Endothelial cell of umbilical vein (primary cell): ENCODE measurements around the gene CD320.

Source experiments
- EZH2 ChIP-seq: IDR thresholded peaks from 2 replicates; pipeline ENCODE4 v1.6.1; 2012; ENCODE audit warnings: borderline replicate concordance, low read depth, mild to moderate bottlenecking, moderate library complexity, low read length, inconsistent platforms; ENCODE audit not compliant: severe bottlenecking
- GATA2 ChIP-seq: IDR thresholded peaks from 2 replicates; pipeline ENCODE4 v1.7.0; 2011; ENCODE audit warnings: low read depth, mild to moderate bottlenecking, moderate library complexity, mixed read lengths, low read length; ENCODE audit not compliant: insufficient read length, insufficient read depth
- MAX ChIP-seq: IDR thresholded peaks from 2 replicates; pipeline ENCODE4 v1.6.1; 2011; ENCODE audit not compliant: insufficient read depth, insufficient read length
- POLR2A ChIP-seq: IDR thresholded peaks from 2 replicates; pipeline ENCODE4 v1.6.1; 2012; ENCODE audit warnings: low read depth, mild to moderate bottlenecking, control low read depth, low read length
- POLR2AphosphoS5 ChIP-seq: IDR thresholded peaks from 2 replicates; pipeline ENCODE4 v1.6.1; 2012; ENCODE audit warnings: low read depth, mild to moderate bottlenecking, control low read depth, low read length, moderate library complexity; ENCODE audit not compliant: insufficient read depth
- TF ChIP-seq, protein P1 (sequence below), 2 donors: IDR thresholded peaks; 1 replicate in 1 of 2; 2 replicates in 1 of 2; pipeline ENCODE4 v1.5.1; 2011; ENCODE audit warnings: low read length in 2 of 2, mild to moderate bottlenecking in 2 of 2, moderate library complexity in 2 of 2, control low read depth in 1 of 2, inconsistent platforms in 1 of 2, low read depth in 1 of 2; ENCODE audit not compliant: insufficient read depth in 1 of 2; ENCODE audit errors: extremely low read depth in 1 of 2

- no peak for TF ChIP-seq POLR2A
- TF ChIP-seq, protein P1, sequence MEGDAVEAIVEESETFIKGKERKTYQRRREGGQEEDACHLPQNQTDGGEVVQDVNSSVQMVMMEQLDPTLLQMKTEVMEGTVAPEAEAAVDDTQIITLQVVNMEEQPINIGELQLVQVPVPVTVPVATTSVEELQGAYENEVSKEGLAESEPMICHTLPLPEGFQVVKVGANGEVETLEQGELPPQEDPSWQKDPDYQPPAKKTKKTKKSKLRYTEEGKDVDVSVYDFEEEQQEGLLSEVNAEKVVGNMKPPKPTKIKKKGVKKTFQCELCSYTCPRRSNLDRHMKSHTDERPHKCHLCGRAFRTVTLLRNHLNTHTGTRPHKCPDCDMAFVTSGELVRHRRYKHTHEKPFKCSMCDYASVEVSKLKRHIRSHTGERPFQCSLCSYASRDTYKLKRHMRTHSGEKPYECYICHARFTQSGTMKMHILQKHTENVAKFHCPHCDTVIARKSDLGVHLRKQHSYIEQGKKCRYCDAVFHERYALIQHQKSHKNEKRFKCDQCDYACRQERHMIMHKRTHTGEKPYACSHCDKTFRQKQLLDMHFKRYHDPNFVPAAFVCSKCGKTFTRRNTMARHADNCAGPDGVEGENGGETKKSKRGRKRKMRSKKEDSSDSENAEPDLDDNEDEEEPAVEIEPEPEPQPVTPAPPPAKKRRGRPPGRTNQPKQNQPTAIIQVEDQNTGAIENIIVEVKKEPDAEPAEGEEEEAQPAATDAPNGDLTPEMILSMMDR (IDR thresholded peaks at IDR 0.05; ENCODE audit: extremely low read depth in 1 of 2, insufficient read depth in 1 of 2, low read depth in 1 of 2, low read length in 2 of 2): no peak
- no peak for TF ChIP-seq GATA2
- TF ChIP-seq POLR2AphosphoS5: no peak
- TF ChIP-seq MAX: no peak
- no peak for TF ChIP-seq EZH2
These were observed 1.7 kb downstream of the CD320 start for GRCh38 chr19:8306235-8307054.
